ENCODE data around the gene ANP32E.
"Not testable (repeated sequence)": the region's sequence is repeated elsewhere in the genome, so short reads cannot be mapped to it uniquely, and the experiment has no call there.

Gene ANP32E

GRCh38 chr1:150221552-150221951 lies 14.4 kb downstream of the ANP32E start:
- Histone ChIP-seq H2AFZ (ENCODE audit: low read depth, low read length, severe bottlenecking) (no peak overlapping the region), H3F3A (ENCODE audit: insufficient read depth) (peaks cover 29% of the 10 kb centered on the region), H4K20me1 (ENCODE audit: low read depth, low read length) (no peaks in the 10 kb centered on the region), H3K4me2 (ENCODE audit: low read depth, low read length, poor library complexity, severe bottlenecking) (no peak overlapping the region), H3K9ac (ENCODE audit: low read length) (no peak overlapping the region), H3K27me3 (ENCODE audit: low read length) (no peaks in the 10 kb centered on the region), H3K79me2 (ENCODE audit: insufficient read depth, low read length) (no peaks in the 10 kb centered on the region; the same call in 1 of the 2 replicates), H3K9me3 (ENCODE audit: insufficient read depth, low read length) (no peaks in the 10 kb centered on the region), H3K9me2 (replicated peaks; ENCODE audit: insufficient read depth, low read length) (no peaks in the 10 kb centered on the region), H3K36me3 (ENCODE audit: low read length) (peaks cover 36% of the 10 kb centered on the region), H3K4me3 (ENCODE audit: insufficient read depth, low read length, poor library complexity, severe bottlenecking) (no peak overlapping the region), H3K27ac (ENCODE audit: low read depth, low read length) (no peak overlapping the region)
- TF ChIP-seq EZH2phosphoT487 (conservative IDR thresholded peaks at IDR 0.05; ENCODE audit: low read length), result no peak

- H3K9ac ChIP-seq (ENCODE audit: low read length); H3K27me3 ChIP-seq (ENCODE audit: low read length); H3K9me2 ChIP-seq (replicated peaks; ENCODE audit: insufficient read depth, low read length); H3K4me3 ChIP-seq (ENCODE audit: insufficient read depth, low read length, poor library complexity, severe bottlenecking); H3K4me2 ChIP-seq (ENCODE audit: low read depth, low read length, poor library complexity, severe bottlenecking); H3K27ac ChIP-seq (ENCODE audit: low read depth, low read length); H4K20me1 ChIP-seq (ENCODE audit: low read depth, low read length); H3K79me2 ChIP-seq (ENCODE audit: insufficient read depth, low read length); H2AFZ ChIP-seq (ENCODE audit: low read depth, low read length, severe bottlenecking); H3K9me3 ChIP-seq (ENCODE audit: insufficient read depth, low read length): not testable (repeated sequence)
- H3F3A ChIP-seq (ENCODE audit: insufficient read depth), result peaks cover 30% of the 10 kb centered on the region
- H3K36me3 ChIP-seq (ENCODE audit: low read length), result peaks cover 22% of the 10 kb centered on the region
Measured at GRCh38 chr1:150215855-150216254, 20.1 kb downstream of the ANP32E start.

DNA sequence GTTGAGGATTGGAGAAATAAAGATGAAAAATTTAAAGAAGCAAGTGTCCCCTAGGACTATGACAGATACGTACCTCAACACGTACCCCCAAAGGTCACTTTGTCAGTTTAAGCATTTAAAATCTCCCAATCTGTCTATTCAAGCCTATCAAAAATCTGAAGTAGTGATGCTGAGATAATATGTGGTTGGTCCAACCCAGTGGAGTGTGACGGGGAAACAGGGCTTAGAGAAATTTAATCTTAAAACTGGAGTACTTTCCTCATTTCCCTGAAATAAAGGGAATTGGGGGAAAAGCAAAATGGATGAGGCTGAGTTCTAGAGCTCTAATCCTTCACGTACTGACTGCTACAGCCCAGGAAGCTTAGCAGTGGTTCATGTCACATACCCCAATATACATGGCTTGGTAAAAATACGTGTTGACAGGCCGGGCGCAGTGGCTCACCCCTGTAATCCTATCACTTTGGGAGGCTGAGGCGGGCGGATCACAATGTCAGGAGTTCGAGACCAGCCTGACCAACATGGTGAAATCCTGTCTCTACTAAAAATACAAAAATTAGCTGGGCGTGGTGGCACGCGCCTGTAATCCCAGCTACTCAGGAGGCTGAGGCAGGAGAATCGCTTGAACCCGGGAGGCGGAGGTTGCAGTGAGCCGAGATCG lies 21.7 kb downstream of the ANP32E start:
- H3K9me2 ChIP-seq (replicated peaks; ENCODE audit: insufficient read depth, low read length); H3K79me2 ChIP-seq (ENCODE audit: insufficient read depth, low read length); H4K20me1 ChIP-seq (ENCODE audit: low read depth, low read length); H3K9me3 ChIP-seq (ENCODE audit: insufficient read depth, low read length); H3K36me3 ChIP-seq (ENCODE audit: low read length); H3K27ac ChIP-seq (ENCODE audit: low read depth, low read length); H3K27me3 ChIP-seq (ENCODE audit: low read length): not testable (repeated sequence)
- peak overlapping the region; percentile 54 for H3K4me2 ChIP-seq (ENCODE audit: low read depth, low read length, poor library complexity, severe bottlenecking)
- H3K9ac ChIP-seq (ENCODE audit: low read length), result peak overlapping the region; percentile 33; the same call in 1 of the 2 replicates
- H3F3A ChIP-seq (ENCODE audit: insufficient read depth), result peaks cover 30% of the 10 kb centered on the region
- peak overlapping the region; percentile 39 for H3K4me3 ChIP-seq (ENCODE audit: insufficient read depth, low read length, poor library complexity, severe bottlenecking)
- H2AFZ ChIP-seq (ENCODE audit: low read depth, low read length, severe bottlenecking), result peak overlapping the region; percentile 34

DNA sequence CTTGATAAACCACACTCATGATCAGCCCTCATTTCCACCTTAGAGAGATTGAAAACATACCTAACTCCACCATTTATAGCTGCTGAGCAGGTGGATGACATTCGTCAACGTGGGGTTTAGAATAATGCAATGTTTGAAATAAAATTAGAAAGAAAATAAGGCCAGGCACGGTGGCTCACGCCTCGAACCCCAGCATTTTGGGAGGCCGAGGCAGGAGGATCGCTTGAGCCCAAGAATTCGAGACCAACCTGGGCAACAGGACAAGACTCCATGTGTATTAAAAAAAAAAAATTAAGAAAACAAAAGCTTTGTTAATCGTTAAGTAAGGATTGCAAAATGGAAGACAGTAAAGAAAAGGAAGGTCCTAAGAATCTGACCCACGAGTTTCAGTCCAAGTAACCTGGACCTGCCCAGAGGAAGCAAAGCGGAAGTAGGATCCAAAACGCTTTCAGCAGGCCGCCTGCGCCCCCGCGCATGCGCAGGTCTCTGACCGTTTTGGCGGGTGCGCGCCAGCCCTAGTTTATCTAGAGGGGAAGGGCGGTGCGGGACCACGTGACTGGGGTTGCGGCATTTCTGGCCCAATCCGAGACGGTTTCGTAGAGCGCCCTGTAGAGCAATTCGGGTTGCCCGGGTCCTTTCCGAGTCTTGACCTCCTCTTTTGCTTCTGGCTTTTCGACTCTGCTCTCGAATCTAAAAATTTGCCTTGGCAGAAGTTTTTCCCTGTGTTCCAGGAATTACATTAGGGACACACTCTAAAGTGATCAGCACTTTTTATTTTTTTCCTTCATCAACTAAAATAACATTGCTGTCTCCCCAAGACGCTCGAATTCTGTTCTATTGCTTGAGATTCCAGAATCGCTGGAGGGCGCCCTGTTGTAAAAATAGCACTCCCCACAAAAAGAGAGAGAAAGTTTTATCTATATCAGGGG lies 22.5 kb downstream of the ANP32E start:
- Histone ChIP-seq H3K36me3 (ENCODE audit: low read length) (0 out of 2 replicates have a peak, but pooled peaks cover 6% of the 10 kb centered on the region), H3K27me3 (ENCODE audit: low read length) (no peaks in the 10 kb centered on the region), H3K4me3 (ENCODE audit: insufficient read depth, low read length, poor library complexity, severe bottlenecking) (peak overlapping the region; percentile 39), H3K9me2 (replicated peaks; ENCODE audit: insufficient read depth, low read length) (no peaks in the 10 kb centered on the region), H3F3A (ENCODE audit: insufficient read depth) (peaks cover 24% of the 10 kb centered on the region), H3K27ac (ENCODE audit: low read depth, low read length) (peak overlapping the region; percentile 9; the same call in 1 of the 2 replicates), H3K9me3 (ENCODE audit: insufficient read depth, low read length) (no peaks in the 10 kb centered on the region), H3K4me2 (ENCODE audit: low read depth, low read length, poor library complexity, severe bottlenecking) (peak overlapping the region; percentile 54), H2AFZ (ENCODE audit: low read depth, low read length, severe bottlenecking) (peak overlapping the region; percentile 34), H3K9ac (ENCODE audit: low read length) (peak overlapping the region; percentile 33; the same call in 1 of the 2 replicates), H3K79me2 (ENCODE audit: insufficient read depth, low read length) (no peaks in the 10 kb centered on the region), H4K20me1 (ENCODE audit: low read depth, low read length) (no peaks in the 10 kb centered on the region)
- TF ChIP-seq, protein P1, sequence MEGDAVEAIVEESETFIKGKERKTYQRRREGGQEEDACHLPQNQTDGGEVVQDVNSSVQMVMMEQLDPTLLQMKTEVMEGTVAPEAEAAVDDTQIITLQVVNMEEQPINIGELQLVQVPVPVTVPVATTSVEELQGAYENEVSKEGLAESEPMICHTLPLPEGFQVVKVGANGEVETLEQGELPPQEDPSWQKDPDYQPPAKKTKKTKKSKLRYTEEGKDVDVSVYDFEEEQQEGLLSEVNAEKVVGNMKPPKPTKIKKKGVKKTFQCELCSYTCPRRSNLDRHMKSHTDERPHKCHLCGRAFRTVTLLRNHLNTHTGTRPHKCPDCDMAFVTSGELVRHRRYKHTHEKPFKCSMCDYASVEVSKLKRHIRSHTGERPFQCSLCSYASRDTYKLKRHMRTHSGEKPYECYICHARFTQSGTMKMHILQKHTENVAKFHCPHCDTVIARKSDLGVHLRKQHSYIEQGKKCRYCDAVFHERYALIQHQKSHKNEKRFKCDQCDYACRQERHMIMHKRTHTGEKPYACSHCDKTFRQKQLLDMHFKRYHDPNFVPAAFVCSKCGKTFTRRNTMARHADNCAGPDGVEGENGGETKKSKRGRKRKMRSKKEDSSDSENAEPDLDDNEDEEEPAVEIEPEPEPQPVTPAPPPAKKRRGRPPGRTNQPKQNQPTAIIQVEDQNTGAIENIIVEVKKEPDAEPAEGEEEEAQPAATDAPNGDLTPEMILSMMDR (IDR thresholded peaks at IDR 0.05; ENCODE audit: insufficient read depth, low read length, poor library complexity, severe bottlenecking), result no peak
- no peak for TF ChIP-seq EZH2phosphoT487 (conservative IDR thresholded peaks at IDR 0.05; ENCODE audit: low read length)
